HG03159 (cell line): ENCODE measurements around the gene TMEM182.

ENCODE experiments used
- ATAC-seq: cut with Tn5 transposase; IDR thresholded peaks from one replicate; pipeline ENCODE4 v1.9.1; 2021; ENCODE audit warnings: mild to moderate bottlenecking, moderate library complexity; ENCODE audit not compliant: unreplicated experiment

The TMEM182 gene

GRCh38 chr2:102798181-102798580 is 36.4 kb downstream of the TMEM182 start:
- no peak for ATAC-seq

GRCh38 chr2:102801098-102801718 is 39.4 kb downstream of the TMEM182 start:
- ATAC-seq, result no peak

- ATAC-seq, result no peak
Observed at GRCh38 chr2:102801858-102802699, 40.2 kb downstream of the TMEM182 start.

- no peak for ATAC-seq
Observed at GRCh38 chr2:102803041-102803896, 41.4 kb downstream of the TMEM182 start.

DNA sequence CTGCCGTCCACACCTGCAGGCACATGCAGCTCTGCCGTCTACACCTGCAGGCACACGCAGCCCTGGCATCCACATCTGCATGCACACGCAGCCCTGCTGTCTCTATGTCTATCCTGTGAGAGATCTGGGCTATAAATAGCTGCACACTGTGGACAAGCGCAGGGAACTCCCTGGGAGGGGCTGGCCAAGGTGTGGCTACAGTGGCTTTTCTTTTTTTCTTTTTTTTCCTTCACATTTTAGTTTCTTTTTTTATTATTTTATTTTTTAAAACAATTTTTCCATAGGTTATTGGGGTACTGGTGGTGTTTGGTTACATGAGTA is 42.0 kb downstream of the TMEM182 start:
- no peak for ATAC-seq

GRCh38 chr2:102806250-102806837 is 44.5 kb downstream of the TMEM182 start:
- peak; percentile 88 for ATAC-seq

- no peak for ATAC-seq
Observed at GRCh38 chr2:102809291-102810189, 47.7 kb downstream of the TMEM182 start.

DNA sequence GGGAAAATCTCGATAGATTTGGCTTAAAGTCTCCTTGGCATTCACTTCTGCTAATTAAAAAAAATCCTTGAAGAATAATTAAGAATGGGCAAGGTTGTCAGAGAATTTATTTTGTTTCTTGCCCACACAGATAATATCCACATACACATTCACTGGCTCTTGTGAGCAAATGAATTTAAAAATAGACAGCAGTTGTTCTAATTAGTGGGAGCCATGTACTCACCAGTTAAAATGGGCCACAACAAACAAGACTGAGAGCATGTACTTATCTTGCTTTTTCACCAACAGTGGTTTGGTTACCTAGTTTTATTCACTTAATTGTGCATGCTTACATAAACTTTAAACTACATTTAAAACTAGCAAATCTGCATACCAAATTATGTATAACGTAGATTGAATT is 53.5 kb downstream of the TMEM182 start:
- no peak for ATAC-seq

GRCh38 chr2:102826904-102827303 is 65.1 kb downstream of the TMEM182 start:
- ATAC-seq, result no peak

DNA sequence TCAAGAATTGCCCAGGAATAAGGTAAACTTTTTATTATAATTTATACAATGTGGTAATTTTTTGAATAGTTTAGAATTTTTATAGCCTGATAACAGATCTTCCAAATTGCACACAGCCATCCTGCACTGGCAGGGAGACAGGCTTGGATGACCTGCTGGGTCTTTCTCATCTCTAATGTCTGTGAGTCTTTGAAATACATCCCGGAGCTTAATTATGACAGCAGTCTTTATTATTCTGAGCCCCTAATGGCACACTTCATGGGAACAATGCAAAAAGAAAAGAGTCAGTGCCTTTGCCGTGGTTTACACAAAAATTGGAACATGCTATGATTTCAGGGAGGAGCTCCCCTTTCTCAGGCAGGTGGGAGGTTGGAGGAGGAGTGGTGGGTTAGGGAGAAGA is 71.0 kb downstream of the TMEM182 start:
- no peak for ATAC-seq

DNA sequence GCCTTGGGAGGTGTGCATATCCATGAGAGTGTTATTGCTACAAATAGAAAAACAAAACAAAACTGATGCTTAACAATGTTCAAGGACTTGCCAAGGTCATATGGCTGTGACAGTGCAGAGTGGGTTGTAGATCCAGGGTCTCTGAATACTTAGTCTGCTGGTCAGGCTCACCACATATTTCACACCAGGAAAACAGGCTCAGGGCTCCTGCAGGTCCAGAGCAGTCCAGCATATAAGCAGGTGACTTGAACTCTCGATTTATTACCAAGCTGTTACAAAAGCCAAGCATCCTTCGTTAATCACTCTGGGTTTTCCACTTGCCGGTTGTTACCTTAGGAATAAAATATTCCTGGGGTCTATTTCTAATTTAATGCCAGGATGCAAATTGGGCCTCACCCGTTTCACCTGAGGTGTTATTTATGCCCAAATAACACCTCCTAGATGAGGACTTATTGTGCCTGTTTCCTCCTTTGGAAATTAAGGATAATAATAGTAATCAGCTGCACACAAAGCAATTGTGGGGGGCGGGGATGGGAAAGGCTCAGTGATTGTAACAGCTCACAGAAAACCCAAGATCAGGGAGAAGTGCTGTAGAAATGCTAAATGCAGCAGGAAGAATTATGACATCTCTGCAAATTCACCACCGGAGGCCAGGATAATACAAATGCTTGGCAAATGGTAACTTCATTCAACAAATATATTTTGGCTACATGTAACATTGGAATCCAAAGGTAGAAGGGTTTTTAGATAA is 72.9 kb downstream of the TMEM182 start:
- no peak for ATAC-seq

- no peak for ATAC-seq
Observed at GRCh38 chr2:102837626-102838198, 75.9 kb downstream of the TMEM182 start.

DNA sequence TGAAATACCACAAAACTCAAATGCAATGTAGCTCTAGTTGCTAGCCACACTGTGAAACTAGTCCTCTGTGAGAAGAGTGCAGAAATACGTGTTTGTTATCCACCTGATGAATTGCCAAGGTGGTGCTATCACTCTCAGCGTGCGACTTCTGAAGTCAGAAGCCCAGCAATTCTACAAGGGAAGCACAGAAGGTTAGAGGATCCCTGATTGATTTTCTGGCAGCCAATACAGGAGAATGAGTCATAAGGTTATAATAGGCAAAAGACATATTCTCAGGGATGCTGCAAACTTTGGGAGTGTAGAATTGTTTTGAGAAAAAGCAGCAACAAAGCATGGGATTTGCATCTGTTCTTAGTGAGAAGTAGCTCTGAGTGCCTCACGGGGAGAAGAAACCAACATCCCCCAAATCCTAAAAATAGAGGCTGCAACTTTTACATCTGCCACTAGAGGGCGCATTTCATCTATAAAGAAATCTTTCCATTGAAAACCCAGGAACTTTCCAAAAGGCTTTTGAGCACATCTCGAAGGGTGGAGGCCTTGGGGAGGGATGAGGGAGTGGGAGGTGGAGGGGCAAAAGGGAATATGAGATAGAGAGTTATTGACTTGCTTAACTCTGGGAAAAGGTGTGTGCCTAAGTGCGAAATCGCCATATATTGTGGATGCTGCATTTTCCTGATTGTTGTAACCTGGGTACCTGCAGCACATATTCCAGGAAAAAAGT is 78.0 kb downstream of the TMEM182 start:
- no peak for ATAC-seq

DNA sequence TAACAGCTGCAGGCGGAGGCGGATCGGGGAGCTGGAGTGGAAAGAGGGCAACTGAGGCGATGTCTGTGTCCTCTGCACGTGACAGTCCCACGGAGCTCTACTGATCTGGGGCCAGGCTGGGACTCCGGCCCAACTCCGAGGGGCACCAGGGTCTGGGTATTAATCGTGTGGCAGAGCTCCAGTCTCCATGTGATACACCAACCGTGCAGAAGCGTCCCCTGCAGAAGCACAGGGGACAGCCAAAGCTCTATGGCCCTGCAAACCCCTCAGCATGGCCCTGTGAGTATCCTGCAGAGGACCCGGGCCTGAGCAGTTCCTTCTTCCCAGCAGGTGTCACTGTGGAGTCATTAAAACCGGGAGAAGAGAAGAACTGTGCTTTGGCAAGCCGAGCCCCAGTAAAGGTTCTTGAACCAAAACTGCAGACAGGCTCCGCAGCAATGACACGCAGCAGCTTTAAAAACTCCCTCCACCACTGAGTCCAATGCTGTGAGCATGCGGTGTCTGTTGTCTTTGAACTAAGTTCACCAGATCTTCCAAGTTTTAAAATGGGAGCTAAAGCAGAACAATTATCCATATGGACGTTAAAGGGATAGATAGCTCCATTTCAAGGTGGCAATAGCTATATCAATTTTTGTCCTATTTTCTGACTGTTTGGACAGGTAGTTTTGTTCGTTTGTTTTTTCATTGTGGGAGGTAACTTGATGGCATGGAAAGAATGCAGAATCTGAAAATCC is 79.4 kb downstream of the TMEM182 start:
- peak; percentile 83 for ATAC-seq

GRCh38 chr2:102843764-102844443 is 82.1 kb downstream of the TMEM182 start:
- ATAC-seq, result no peak

DNA sequence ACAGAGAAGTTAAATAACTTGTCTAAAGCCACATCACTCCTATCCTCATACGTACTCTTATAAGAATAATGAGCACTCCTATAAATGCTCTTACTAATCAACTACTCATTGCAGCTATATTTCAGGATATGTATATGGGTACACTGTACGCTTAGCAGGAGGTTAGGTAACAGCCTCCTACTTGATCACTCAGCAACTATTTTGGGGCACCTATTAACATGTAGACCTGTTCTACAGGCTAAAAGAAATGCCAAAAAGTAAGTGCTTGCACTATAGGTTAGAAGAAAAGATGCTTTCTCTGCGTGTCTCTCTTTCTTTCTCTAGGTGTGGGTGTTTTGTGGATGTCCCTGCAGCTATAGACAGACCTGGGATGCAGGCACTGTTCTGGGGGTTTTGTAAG is 83.1 kb downstream of the TMEM182 start:
- ATAC-seq, result no peak

DNA sequence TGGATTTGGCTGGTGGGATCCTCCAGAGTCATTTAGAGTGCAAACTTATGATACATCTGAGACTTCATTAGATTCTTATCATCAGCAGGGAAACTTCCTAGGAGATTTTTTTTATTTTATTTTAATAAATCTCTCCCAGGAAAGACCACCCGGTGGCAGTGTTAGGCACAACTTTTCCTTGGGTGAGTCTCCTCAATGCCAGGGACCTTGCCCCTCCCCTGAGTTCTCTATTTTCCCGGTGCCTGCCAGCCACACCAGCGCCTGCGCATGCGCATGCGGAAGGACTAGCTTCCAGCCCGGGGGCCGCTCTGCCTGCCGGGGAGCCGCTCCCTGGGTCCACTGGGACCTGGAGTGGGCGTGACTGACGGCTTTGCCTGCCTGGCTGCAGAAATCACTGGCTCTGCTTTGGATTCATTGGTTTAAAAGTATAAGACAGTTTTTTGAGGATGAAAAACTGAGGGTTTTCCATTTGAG is 86.6 kb downstream of the TMEM182 start:
- no peak for ATAC-seq
